Hippocampal formation (tissue), 2 donors: ENCODE data around the gene EMP1.
A peak's percentile ranks its signal among the peaks of the same experiment; 100 is the strongest.

Source experiments
- DNase-seq, 2 donors: peaks; one replicate each; lab custom pipeline; 2025; lab: John Stamatoyannopoulos, UW

Gene EMP1, protein sequence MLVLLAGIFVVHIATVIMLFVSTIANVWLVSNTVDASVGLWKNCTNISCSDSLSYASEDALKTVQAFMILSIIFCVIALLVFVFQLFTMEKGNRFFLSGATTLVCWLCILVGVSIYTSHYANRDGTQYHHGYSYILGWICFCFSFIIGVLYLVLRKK

GRCh38 chr12:13196130-13196921 lies at the start of gene EMP1:
TSS of gene EMP1 (plus strand) at chr12:13196726. CDS start at chr12:13211511, 14,785 bp downstream.
- peak; percentile 57 to 69 for DNase-seq

DNA sequence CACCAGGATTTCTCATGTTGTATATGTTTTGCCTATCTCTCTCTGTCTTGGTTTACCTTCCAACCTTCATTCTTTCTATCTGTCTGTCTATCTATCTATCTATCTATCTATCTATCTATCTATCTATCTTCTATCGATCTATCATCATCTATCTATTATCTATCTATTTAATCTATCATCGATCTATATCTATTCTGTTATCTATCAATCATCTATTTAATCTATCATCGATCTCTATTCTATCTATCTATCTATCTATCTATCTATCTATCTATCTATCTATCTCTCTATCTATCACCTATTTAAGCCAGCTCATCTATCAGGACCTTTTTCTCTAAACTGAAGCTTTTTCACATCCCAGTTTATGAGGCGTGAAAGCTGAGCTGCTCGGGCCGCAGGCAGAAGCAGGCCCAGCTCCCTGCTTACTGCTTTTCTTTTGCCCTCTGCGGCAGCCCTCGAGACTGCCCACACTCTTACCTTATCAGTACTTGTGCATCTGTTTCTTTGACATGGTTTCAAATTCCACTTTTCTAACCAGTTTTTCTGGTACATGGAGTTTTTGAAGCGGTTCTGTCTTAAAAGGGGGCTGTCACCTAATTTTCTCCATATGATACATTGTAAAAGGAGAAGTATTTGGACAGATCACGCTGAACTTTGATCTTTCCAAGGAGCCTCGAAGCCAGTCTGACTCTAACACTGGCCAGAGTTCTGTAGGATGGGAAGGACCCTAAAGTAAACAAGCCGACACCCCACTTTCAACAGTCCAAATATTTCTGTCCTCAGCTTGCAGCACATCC lies 48.6 kb upstream of the EMP1 start:
- DNase-seq = no peak

DNA sequence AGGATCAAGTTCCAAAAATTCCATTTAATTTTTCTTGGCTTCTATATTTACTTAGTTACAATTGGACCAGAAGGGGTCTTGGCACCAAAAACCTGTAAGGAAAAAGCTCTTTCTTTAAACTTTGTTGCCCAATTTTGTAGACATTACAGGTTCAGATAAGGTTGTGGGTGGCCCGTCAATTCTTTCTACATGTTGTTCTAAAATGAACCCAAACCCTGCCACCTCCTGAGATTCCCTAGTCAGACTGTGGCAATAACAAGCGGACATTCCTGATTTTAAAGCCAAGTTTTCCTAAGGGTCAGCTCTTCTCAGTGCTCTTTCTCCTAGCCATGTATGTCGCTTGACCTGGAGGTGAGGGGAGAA lies 48.1 kb upstream of the EMP1 start:
- DNase-seq = no peak

DNA sequence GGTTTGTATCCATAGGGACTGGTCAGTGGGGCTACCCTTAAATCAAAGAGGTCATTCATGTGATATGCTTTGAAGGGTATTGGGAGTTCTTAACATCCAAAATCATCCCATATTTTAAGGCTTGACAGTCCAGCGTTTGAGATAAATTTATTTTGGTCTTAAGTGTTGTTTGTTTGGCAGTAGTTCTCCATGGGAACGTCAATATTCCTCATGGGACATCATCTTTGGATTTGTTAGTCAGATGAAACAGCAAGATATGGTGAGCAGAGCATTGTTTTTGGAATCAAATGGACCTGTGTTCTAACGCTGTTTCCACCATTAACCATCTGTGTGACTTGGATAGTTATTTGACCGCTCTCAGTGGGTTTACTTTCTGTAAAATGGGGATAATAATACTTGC lies 47.1 kb upstream of the EMP1 start:
- no peak for DNase-seq

GRCh38 chr12:13152281-13152680 lies 44.2 kb upstream of the EMP1 start:
- DNase-seq = no peak

DNA sequence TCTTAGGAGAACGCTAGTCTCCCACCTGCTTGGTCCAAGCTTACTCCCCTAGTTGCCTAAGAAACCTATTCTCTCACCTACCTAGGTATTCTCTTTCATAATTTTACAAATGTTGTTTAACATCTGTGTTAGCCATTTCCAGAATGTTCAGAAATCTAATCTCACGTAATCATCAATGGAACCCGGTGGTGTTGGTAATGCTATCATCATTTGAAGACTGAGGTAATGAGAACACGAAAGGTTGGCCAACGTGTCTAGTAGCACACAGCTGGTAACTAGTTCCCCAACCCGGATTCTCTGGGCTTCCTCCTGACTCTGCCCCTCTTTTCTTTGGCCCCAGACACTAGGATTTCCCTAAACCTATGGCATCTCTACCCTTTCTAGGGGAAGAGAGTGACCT lies 43.8 kb upstream of the EMP1 start:
- no peak for DNase-seq

DNA sequence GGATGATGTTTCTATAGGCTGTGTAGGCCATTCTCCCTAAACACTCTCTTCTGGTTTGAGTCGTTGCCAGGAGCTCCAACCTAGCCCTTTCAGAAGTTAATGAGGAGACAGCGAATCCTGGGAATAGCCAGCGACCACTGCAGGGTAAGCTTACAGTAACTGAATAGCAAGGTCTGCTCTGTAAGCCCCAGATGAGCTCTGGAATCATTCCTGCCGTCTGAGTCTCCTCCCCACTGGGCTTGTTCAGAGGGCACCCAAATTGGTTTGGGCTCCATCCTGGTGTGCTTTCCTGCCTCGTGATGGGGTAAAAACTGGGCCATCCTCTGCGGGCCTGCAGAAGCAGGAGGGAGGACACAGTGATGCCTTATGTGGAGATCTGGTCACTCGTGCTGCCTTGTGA lies 43.3 kb upstream of the EMP1 start:
- no peak for DNase-seq

DNA sequence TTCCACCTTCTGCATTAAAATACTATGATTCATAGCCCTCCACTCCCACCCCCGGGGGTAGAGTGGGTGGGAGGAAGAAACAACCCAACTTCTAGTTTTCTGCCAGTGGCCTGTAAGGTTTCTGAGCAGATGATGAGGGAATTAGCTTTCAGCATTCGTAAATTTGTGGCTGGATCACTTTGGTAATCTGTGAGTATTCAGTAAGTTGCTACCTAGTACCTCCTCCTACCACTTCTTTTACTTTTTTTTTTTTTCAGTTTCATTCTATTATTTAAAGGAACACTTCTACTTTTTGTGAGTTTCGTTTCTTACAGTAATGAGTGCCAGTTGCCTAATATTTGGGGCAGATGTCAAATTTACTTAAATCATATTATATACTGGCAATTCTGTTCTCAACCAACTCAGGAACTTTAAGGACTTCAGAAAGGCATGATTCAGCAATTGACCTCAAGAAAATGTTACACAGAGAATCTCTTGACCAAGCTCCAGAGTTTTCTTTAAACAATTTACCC lies 42.4 kb upstream of the EMP1 start:
- DNase-seq = no peak

- DNase-seq = no peak
Observed at GRCh38 chr12:13154831-13155230, 41.7 kb upstream of the EMP1 start.

- no peak for DNase-seq
Observed at GRCh38 chr12:13156277-13156676, 40.2 kb upstream of the EMP1 start.

DNA sequence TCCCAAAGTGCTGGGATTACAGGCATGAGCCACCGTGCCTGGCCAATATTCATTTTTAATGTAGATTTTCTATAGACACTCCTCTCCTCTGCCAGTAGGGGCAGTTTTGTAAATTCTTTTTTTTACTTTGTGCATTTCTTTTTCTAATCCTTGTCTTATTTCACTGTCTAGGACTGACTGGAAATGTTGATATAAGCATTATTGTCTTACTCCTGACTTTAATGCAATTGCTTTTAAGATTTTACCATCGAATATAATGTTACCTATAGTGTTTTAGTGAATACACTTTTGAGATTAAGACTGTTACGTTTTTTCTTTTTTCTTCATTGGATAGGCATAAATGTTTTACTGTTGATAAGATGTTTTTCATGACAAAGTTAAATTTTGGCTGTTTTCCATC lies 35.4 kb upstream of the EMP1 start:
- DNase-seq = no peak

DNA sequence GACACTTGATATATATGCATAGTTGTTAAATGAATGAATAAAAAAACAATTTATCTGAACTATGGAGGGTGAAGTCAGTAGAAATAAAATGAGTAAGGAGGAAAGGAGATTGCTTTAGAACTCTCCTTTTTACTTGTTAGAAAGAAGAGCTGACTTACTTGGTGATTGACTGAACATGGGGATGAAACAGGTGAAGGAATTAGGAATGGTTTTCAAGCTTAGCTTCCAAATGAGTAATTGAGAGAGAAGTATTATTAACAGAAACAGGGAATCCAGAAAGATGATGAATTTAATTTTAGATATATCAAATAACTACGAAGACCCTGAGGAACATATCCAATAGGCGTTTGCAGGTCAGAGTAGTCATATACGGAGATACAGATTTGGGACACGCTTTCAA lies 33.6 kb upstream of the EMP1 start:
- DNase-seq = no peak

GRCh38 chr12:13163868-13164635 lies 32.5 kb upstream of the EMP1 start:
- DNase-seq = no peak

DNA sequence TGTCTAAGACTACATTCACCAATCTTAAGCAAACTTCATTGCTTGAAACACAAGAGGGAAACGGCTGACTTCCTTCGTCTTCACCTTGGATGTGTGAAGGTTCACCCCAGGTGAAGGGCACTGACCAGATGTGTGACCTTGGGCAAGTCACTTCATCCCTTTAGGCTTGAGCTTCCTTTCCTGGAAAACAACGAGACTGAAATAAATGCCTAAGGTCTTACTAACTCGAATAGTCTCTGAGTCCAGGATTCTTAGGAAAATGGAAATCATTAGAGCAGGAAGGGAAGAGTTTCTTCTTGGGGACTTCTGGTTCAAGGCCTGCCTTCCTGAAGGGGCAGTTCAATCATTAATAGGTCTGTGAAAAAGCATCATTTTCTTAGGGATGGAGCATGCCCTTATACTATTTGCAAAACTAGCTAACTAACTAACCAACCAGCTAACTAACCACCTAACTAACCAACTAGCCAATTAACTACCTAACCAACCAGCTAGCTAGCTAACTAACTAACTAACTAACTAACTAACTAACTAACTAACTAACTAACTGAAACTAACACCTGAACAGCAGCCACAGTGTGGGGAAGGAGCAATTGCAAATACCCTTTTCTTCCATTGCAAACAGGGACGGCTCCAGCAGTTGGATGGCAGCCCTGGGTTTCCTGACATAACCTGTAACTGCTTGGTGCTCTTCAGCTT lies 31.5 kb upstream of the EMP1 start:
- DNase-seq = no peak

GRCh38 chr12:13165617-13166041 lies 30.9 kb upstream of the EMP1 start:
- DNase-seq = no peak

GRCh38 chr12:13167226-13167625 lies 29.3 kb upstream of the EMP1 start:
- no peak for DNase-seq

GRCh38 chr12:13167906-13168305 lies 28.6 kb upstream of the EMP1 start:
- no peak for DNase-seq

- no peak for DNase-seq
Observed at GRCh38 chr12:13169272-13169671, 27.3 kb upstream of the EMP1 start.

- no peak for DNase-seq
Observed at GRCh38 chr12:13170892-13171490, 25.5 kb upstream of the EMP1 start.

DNA sequence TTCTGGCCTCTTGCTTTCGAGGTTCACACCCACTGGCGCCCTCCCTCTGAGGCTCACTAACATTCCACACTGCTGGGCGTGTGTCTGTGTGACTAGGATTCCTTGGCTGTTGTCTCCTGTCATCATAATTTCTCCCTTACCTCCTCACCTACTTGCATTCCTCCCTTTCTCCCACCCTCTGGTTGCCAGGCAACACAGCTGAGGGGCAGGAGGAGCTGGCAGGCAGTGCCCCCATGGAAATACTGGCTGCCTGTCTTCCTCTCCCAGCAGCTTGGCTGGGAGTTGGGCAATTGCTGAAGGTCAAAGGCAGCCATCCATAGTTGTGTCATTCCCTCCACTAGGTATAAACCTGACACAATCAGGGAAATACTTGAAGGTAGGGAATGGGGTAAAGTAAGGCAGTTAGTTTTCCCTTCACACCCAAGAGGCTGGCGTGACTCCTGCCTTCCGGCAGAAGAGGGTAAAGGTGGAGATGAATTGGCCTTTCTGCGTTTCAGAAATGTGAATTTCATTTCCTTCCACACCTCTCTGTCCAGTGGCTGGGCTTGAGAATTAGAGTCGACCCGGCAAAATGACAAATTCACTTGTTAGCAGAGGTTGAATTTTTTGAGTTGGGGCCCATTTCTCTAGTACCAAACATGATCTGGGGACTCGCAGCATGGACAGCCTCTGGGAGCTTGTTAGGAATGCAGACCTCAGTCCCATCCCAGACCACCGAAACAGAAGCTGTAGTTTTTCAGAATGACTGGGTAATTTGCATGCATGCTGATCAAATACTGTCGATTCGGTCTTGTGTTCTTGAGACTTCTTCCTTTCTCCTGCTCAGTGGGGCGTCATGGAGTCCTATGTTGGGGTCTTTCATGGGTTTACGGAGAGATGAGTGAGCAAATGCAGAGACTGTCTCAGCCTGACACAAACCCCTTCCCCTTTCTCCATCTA lies 24.3 kb upstream of the EMP1 start:
- no peak for DNase-seq
